ENCODE measurements around the gene RSRP1.
"Not testable (repeated sequence)": the region's sequence is repeated elsewhere in the genome, so short reads cannot be mapped to it uniquely, and the experiment has no call there.

Gene RSRP1

GRCh38 chr1:25247024-25247828 is at the start of gene RSRP1:
Gene RSRP1 (minus strand): TSS chr1:25247454. CDS start chr1:25246963, 491 bp downstream.
- peak; percentile 99 to 100 for DNase-seq (ENCODE audit: low read depth in 2 of 2)

- not testable (repeated sequence) for DNase-seq (ENCODE audit: low read depth in 2 of 2)
Observed at GRCh38 chr1:25296501-25296900, 49.2 kb upstream of the RSRP1 start.

- DNase-seq (ENCODE audit: low read depth in 2 of 2) = not testable (repeated sequence)
Observed at GRCh38 chr1:25294889-25295826, 47.9 kb upstream of the RSRP1 start.

- not testable (repeated sequence) for DNase-seq (ENCODE audit: low read depth in 2 of 2)
Observed at GRCh38 chr1:25293426-25293825, 46.2 kb upstream of the RSRP1 start.

- not testable (repeated sequence) for DNase-seq (ENCODE audit: low read depth in 2 of 2)
Observed at GRCh38 chr1:25290043-25290442, 42.8 kb upstream of the RSRP1 start.

GRCh38 chr1:25288573-25289101 is 41.4 kb upstream of the RSRP1 start:
- DNase-seq (ENCODE audit: low read depth in 2 of 2) = not testable (repeated sequence)

GRCh38 chr1:25287164-25287563 is 39.9 kb upstream of the RSRP1 start:
- DNase-seq (ENCODE audit: low read depth in 2 of 2) = not testable (repeated sequence)

- not testable (repeated sequence) for DNase-seq (ENCODE audit: low read depth in 2 of 2)
Observed at GRCh38 chr1:25285862-25286261, 38.6 kb upstream of the RSRP1 start.

- not testable (repeated sequence) for DNase-seq (ENCODE audit: low read depth in 2 of 2)
Observed at GRCh38 chr1:25279693-25280111, 32.4 kb upstream of the RSRP1 start.

GRCh38 chr1:25278790-25279189 is 31.5 kb upstream of the RSRP1 start:
- not testable (repeated sequence) for DNase-seq (ENCODE audit: low read depth in 2 of 2)

GRCh38 chr1:25278358-25278757 is 31.1 kb upstream of the RSRP1 start:
- not testable (repeated sequence) for DNase-seq (ENCODE audit: low read depth in 2 of 2)

- not testable (repeated sequence) for DNase-seq (ENCODE audit: low read depth in 2 of 2)
Observed at GRCh38 chr1:25277295-25277694, 30.0 kb upstream of the RSRP1 start.

GRCh38 chr1:25275648-25276047 is 28.4 kb upstream of the RSRP1 start:
- DNase-seq (ENCODE audit: low read depth in 2 of 2) = not testable (repeated sequence)

GRCh38 chr1:25272238-25272637 is 25.0 kb upstream of the RSRP1 start, which contains the start of gene RHD:
Gene RHD (plus strand): TSS chr1:25272509. CDS start chr1:25272548, 39 bp downstream.
- not testable (repeated sequence) for DNase-seq (ENCODE audit: low read depth in 2 of 2)

GRCh38 chr1:25268143-25268760 is 21.0 kb upstream of the RSRP1 start:
- DNase-seq (ENCODE audit: low read depth in 2 of 2) = not testable (repeated sequence)

GRCh38 chr1:25267288-25268142 is 20.3 kb upstream of the RSRP1 start:
- peak; percentile 83 to 87 for DNase-seq (ENCODE audit: low read depth in 2 of 2)

GRCh38 chr1:25266554-25267287 is 19.5 kb upstream of the RSRP1 start:
- not testable (repeated sequence) for DNase-seq (ENCODE audit: low read depth in 2 of 2)

- DNase-seq (ENCODE audit: low read depth in 2 of 2) = not testable (repeated sequence)
Observed at GRCh38 chr1:25260336-25260735, 13.1 kb upstream of the RSRP1 start.

- DNase-seq (ENCODE audit: low read depth in 2 of 2) = not testable (repeated sequence)
Observed at GRCh38 chr1:25259813-25260212, 12.6 kb upstream of the RSRP1 start.

GRCh38 chr1:25257196-25257595 is 9.9 kb upstream of the RSRP1 start:
- DNase-seq (ENCODE audit: low read depth in 2 of 2) = no peak

Data from activated CD4-positive, alpha-beta T cell treated with anti-CD3 and anti-CD28 coated beads for 24 hours (primary cell).